ENCODE results near the gene OR56B4. TPM values are rescaled to one million over a fixed set of nuclear protein-coding genes. Genes with fewer than 3 reads are reported as not detected.
"Not testable (repeated sequence)": the region's sequence is repeated elsewhere in the genome, so short reads cannot be mapped to it uniquely, and the experiment has no call there.

Gene OR56B4
- total and polyA plus RNA-seq, 5 donors, result not detected

- Histone ChIP-seq H3K4me3 (ENCODE audit: low read length) (no peak overlapping the region), H3K27ac (ENCODE audit: low read length) (no peak overlapping the region), H3K9me3 (ENCODE audit: control insufficient read depth, low read length) (no peaks in the 10 kb centered on the region), H3K4me1 (ENCODE audit: control insufficient read depth, insufficient read depth, low read length) (no peaks in the 10 kb centered on the region), H3K27me3 (ENCODE audit: control insufficient read depth, insufficient read depth) (no peaks in the 10 kb centered on the region)
- 43% methylated on average over 2 of the region's 2 CpGs for WGBS
- no peak for DNase-seq
- no peak for ATAC-seq
- intact Hi-C loops (cut with DNase I), result no loop called here
Measured at GRCh38 chr11:6096417-6096816, 11.1 kb upstream of the OR56B4 start.

- Histone ChIP-seq H3K27me3 (ENCODE audit: control insufficient read depth, insufficient read depth) (no peaks in the 10 kb centered on the region), H3K4me1 (ENCODE audit: control insufficient read depth, insufficient read depth, low read length) (no peaks in the 10 kb centered on the region), H3K27ac (ENCODE audit: low read length) (no peak overlapping the region), H3K4me3 (ENCODE audit: low read length) (no peak overlapping the region), H3K9me3 (ENCODE audit: control insufficient read depth, low read length) (no peaks in the 10 kb centered on the region)
- intact Hi-C loops (cut with DNase I), result no loop called here
- 71% methylated on average over 2 of the region's 2 CpGs for WGBS
- ATAC-seq (no peak), DNase-seq (no peak)
Measured at GRCh38 chr11:6099577-6099976, 7.9 kb upstream of the OR56B4 start.

GRCh38 chr11:6110011-6110410 lies 2.5 kb downstream of the OR56B4 start:
- DNase-seq (no peak), ATAC-seq (no peak)
- 34% methylated on average over 1 of the region's 1 CpG for WGBS
- no peaks in the 10 kb centered on the region for H3K9me3 ChIP-seq (ENCODE audit: control insufficient read depth, low read length)
- H3K27ac ChIP-seq (ENCODE audit: low read length), result no peak overlapping the region
- intact Hi-C loops (cut with DNase I), result no loop called here
- no peaks in the 10 kb centered on the region for H3K4me1 ChIP-seq (ENCODE audit: control insufficient read depth, insufficient read depth, low read length)
- no peaks in the 10 kb centered on the region for H3K27me3 ChIP-seq (ENCODE audit: control insufficient read depth, insufficient read depth)
- no peak overlapping the region for H3K4me3 ChIP-seq (ENCODE audit: low read length)

GRCh38 chr11:6111673-6112072 lies 4.2 kb downstream of the OR56B4 start:
- ATAC-seq (no peak), DNase-seq (no peak)
- 27% methylated on average over 2 of the region's 2 CpGs for WGBS
- H3K4me1 ChIP-seq (ENCODE audit: control insufficient read depth, insufficient read depth, low read length), result no peaks in the 10 kb centered on the region
- H3K4me3 ChIP-seq (ENCODE audit: low read length), result no peak overlapping the region
- no peaks in the 10 kb centered on the region for H3K27me3 ChIP-seq (ENCODE audit: control insufficient read depth, insufficient read depth)
- intact Hi-C loops (cut with DNase I), result no loop called here
- no peaks in the 10 kb centered on the region for H3K9me3 ChIP-seq (ENCODE audit: control insufficient read depth, low read length)
- H3K27ac ChIP-seq (ENCODE audit: low read length), result no peak overlapping the region

- H3K27ac ChIP-seq (ENCODE audit: low read length), result no peak overlapping the region
- no peaks in the 10 kb centered on the region for H3K27me3 ChIP-seq (ENCODE audit: control insufficient read depth, insufficient read depth)
- no peak for ATAC-seq
- WGBS, result 98% methylated on average over 1 of the region's 1 CpG
- no peaks in the 10 kb centered on the region for H3K9me3 ChIP-seq (ENCODE audit: control insufficient read depth, low read length)
- H3K4me3 ChIP-seq (ENCODE audit: low read length), result no peak overlapping the region
- no peaks in the 10 kb centered on the region for H3K4me1 ChIP-seq (ENCODE audit: control insufficient read depth, insufficient read depth, low read length)
- intact Hi-C loops (cut with DNase I), result no loop called here
- DNase-seq, result no peak
Measured at GRCh38 chr11:6116638-6117037, 9.2 kb downstream of the OR56B4 start.

GRCh38 chr11:6124245-6124644 lies 16.8 kb downstream of the OR56B4 start:
- no peak for DNase-seq
- Histone ChIP-seq H3K4me3 (ENCODE audit: low read length) (no peak overlapping the region), H3K9me3 (ENCODE audit: control insufficient read depth, low read length) (no peaks in the 10 kb centered on the region), H3K27me3 (ENCODE audit: control insufficient read depth, insufficient read depth) (no peaks in the 10 kb centered on the region), H3K4me1 (ENCODE audit: control insufficient read depth, insufficient read depth, low read length) (no peaks in the 10 kb centered on the region), H3K27ac (ENCODE audit: low read length) (no peak overlapping the region)
- ATAC-seq, result no peak
- intact Hi-C loops (cut with DNase I), result no loop called here
- 46% methylated on average over 3 of the region's 3 CpGs for WGBS

- Histone ChIP-seq H3K9me3 (ENCODE audit: control insufficient read depth, low read length) (no peaks in the 10 kb centered on the region), H3K4me1 (ENCODE audit: control insufficient read depth, insufficient read depth, low read length) (no peaks in the 10 kb centered on the region), H3K27ac (ENCODE audit: low read length) (no peak overlapping the region), H3K27me3 (ENCODE audit: control insufficient read depth, insufficient read depth) (no peaks in the 10 kb centered on the region), H3K4me3 (ENCODE audit: low read length) (no peak overlapping the region)
- ATAC-seq, result no peak
- no peak for DNase-seq
- intact Hi-C loops (cut with DNase I), result no loop called here
- 65% methylated on average over 4 of the region's 4 CpGs for WGBS
Measured at GRCh38 chr11:6127881-6128280, 20.4 kb downstream of the OR56B4 start.

GRCh38 chr11:6129011-6129410 lies 21.5 kb downstream of the OR56B4 start:
- DNase-seq, result no peak
- Histone ChIP-seq H3K4me1 (ENCODE audit: control insufficient read depth, insufficient read depth, low read length) (no peaks in the 10 kb centered on the region), H3K27me3 (ENCODE audit: control insufficient read depth, insufficient read depth) (no peaks in the 10 kb centered on the region), H3K4me3 (ENCODE audit: low read length) (no peak overlapping the region), H3K27ac (ENCODE audit: low read length) (no peak overlapping the region), H3K9me3 (ENCODE audit: control insufficient read depth, low read length) (no peaks in the 10 kb centered on the region)
- ATAC-seq, result no peak
- 86% methylated on average over 1 of the region's 1 CpG for WGBS
- intact Hi-C loops (cut with DNase I), result no loop called here

- H3K27ac ChIP-seq (ENCODE audit: low read length), result no peak overlapping the region
- intact Hi-C loops (cut with DNase I), result no loop called here
Measured at GRCh38 chr11:6129635-6130034, 22.2 kb downstream of the OR56B4 start.

GRCh38 chr11:6132431-6132830 lies 24.9 kb downstream of the OR56B4 start:
- Histone ChIP-seq H3K27me3 (ENCODE audit: control insufficient read depth, insufficient read depth) (no peaks in the 10 kb centered on the region), H3K4me1 (ENCODE audit: control insufficient read depth, insufficient read depth, low read length) (no peaks in the 10 kb centered on the region), H3K4me3 (ENCODE audit: low read length) (no peak overlapping the region), H3K9me3 (ENCODE audit: control insufficient read depth, low read length) (no peaks in the 10 kb centered on the region), H3K27ac (ENCODE audit: low read length) (no peak overlapping the region)
- intact Hi-C loops (cut with DNase I), result no loop called here
- DNase-seq (no peak), ATAC-seq (no peak)
- 88% methylated on average over 1 of the region's 1 CpG for WGBS

More at GRCh38 chr11:6129635-6130034, 22.2 kb downstream of the OR56B4 start:
- 40% methylated on average over 1 of the region's 1 CpG for WGBS
- ATAC-seq (no peak), DNase-seq (no peak)
- H3K4me1 ChIP-seq (ENCODE audit: control insufficient read depth, insufficient read depth, low read length), result no peaks in the 10 kb centered on the region
- H3K27me3 ChIP-seq (ENCODE audit: control insufficient read depth, insufficient read depth), result no peaks in the 10 kb centered on the region
- no peaks in the 10 kb centered on the region for H3K9me3 ChIP-seq (ENCODE audit: control insufficient read depth, low read length)
- H3K4me3 ChIP-seq (ENCODE audit: low read length), result no peak overlapping the region

GRCh38 chr11:6135936-6136335 lies 28.5 kb downstream of the OR56B4 start:
- H3K4me1 ChIP-seq (ENCODE audit: control insufficient read depth, insufficient read depth, low read length); H3K27me3 ChIP-seq (ENCODE audit: control insufficient read depth, insufficient read depth); ATAC-seq; H3K4me3 ChIP-seq (ENCODE audit: low read length); H3K27ac ChIP-seq (ENCODE audit: low read length); intact Hi-C loops (cut with DNase I); DNase-seq; H3K9me3 ChIP-seq (ENCODE audit: control insufficient read depth, low read length): not testable (repeated sequence)
- WGBS, result 38% methylated on average over 2 of the region's 2 CpGs

- Histone ChIP-seq H3K9me3 (ENCODE audit: control insufficient read depth, low read length) (no peaks in the 10 kb centered on the region), H3K27ac (ENCODE audit: low read length) (no peak overlapping the region), H3K27me3 (ENCODE audit: control insufficient read depth, insufficient read depth) (no peaks in the 10 kb centered on the region), H3K4me3 (ENCODE audit: low read length) (no peak overlapping the region), H3K4me1 (ENCODE audit: control insufficient read depth, insufficient read depth, low read length) (no peaks in the 10 kb centered on the region)
- ATAC-seq (no peak), DNase-seq (no peak)
- intact Hi-C loops (cut with DNase I), result no loop called here
Measured at GRCh38 chr11:6142936-6143335, 35.5 kb downstream of the OR56B4 start.

All from right cardiac atrium (tissue), 5 donors.